GM19238 (cell line): ENCODE measurements around the gene MYH9.
"Not testable (repeated sequence)": the region's sequence is repeated elsewhere in the genome, so short reads cannot be mapped to it uniquely, and the experiment has no call there.

Experiments
- DNase-seq: peaks from one replicate; pipeline ENCODE4 v3.0.0; 2011; ENCODE audit warnings: low spot score; ENCODE audit not compliant: insufficient read length

The MYH9 gene

GRCh38 chr22:36413022-36413775, 25.4 kb upstream of the MYH9 start:
- no peak for DNase-seq

GRCh38 chr22:36411589-36412258, 24.0 kb upstream of the MYH9 start:
- no peak for DNase-seq

GRCh38 chr22:36409911-36410756, 22.4 kb upstream of the MYH9 start:
- DNase-seq = no peak

GRCh38 chr22:36409554-36409910, 21.8 kb upstream of the MYH9 start:
- not testable (repeated sequence) for DNase-seq

GRCh38 chr22:36409056-36409455, 21.3 kb upstream of the MYH9 start:
- no peak for DNase-seq

- no peak for DNase-seq
These were observed 19.0 kb upstream of the MYH9 start for GRCh38 chr22:36406721-36407120.

GRCh38 chr22:36405671-36406538, 18.1 kb upstream of the MYH9 start:
- DNase-seq = no peak

GRCh38 chr22:36405221-36405661, 17.5 kb upstream of the MYH9 start:
- no peak for DNase-seq

GRCh38 chr22:36404446-36404845, 16.7 kb upstream of the MYH9 start:
- DNase-seq = no peak

- DNase-seq = no peak
These were observed 11.7 kb upstream of the MYH9 start for GRCh38 chr22:36399472-36399778.

GRCh38 chr22:36398601-36399471, 11.1 kb upstream of the MYH9 start:
- DNase-seq = no peak

- no peak for DNase-seq
These were observed 9.6 kb upstream of the MYH9 start for GRCh38 chr22:36397131-36398093.

GRCh38 chr22:36395915-36396314, 8.1 kb upstream of the MYH9 start:
- DNase-seq = no peak

- DNase-seq = no peak
These were observed 7.5 kb upstream of the MYH9 start for GRCh38 chr22:36395055-36395849.

- no peak for DNase-seq
These were observed 3.9 kb upstream of the MYH9 start for GRCh38 chr22:36391638-36392037.

- DNase-seq = not testable (repeated sequence)
These were observed 1.4 kb upstream of the MYH9 start for GRCh38 chr22:36389122-36389521.

- no peak for DNase-seq
These were observed 133 bp downstream of the MYH9 start for GRCh38 chr22:36387709-36387958.

- DNase-seq = no peak
These were observed 663 bp downstream of the MYH9 start for GRCh38 chr22:36386900-36387708.
